ENCODE measurements around the gene SLC46A2. TPM values are rescaled to one million over a fixed set of nuclear protein-coding genes. Genes with fewer than 3 reads are reported as not detected.

SLC46A2 gene
- total and polyA plus RNA-seq, 9 of the 15 experiments (the other 6 are each of a cell fraction or from before 2014, with no cell fraction given): not detected

- no TSS peak for BruUV-seq (replicated peaks)
- no peak overlapping the region for H3K27ac ChIP-seq (ENCODE audit: extremely low read depth, low read depth, low read length)
- H3K4me3 ChIP-seq: no peak overlapping the region
- no peaks in the 10 kb centered on the region for H3K79me2 ChIP-seq (ENCODE audit: control insufficient read depth, insufficient read depth, low read length)
- H3K4me1 ChIP-seq (replicated peaks in 1 of 2; ENCODE audit: control insufficient read depth in 2 of 2, insufficient read depth in 2 of 2, low read length in 2 of 2): peaks cover 4 to 6% of the 10 kb centered on the region in 2 experiments; a peak in 2 of 5 replicates
- no peaks in the 10 kb centered on the region for H4K20me1 ChIP-seq (replicated peaks; ENCODE audit: control insufficient read depth, insufficient read depth, low read length)
- H3K9ac ChIP-seq (ENCODE audit: insufficient read depth in 1 of 2, low read depth in 2 of 2, low read length in 2 of 2): no peak overlapping the region
- no peak for ATAC-seq
- H3K4me2 ChIP-seq (ENCODE audit: insufficient read depth, low read length): no peak overlapping the region
- no peaks in the 10 kb centered on the region for H3K9me1 ChIP-seq (ENCODE audit: control insufficient read depth, insufficient read depth, low read length)
- no peaks in the 10 kb centered on the region for H3K27me3 ChIP-seq (ENCODE audit: control insufficient read depth in 2 of 2, insufficient read depth in 2 of 2, low read length in 2 of 2)
- ChIA-PET CTCF (ENCODE audit: low intra/inter-chr PET ratio) (no interaction called here), POLR2A (interaction anchor here (0.8 to 1.3 kb wide), 2 partner anchors 10 to 24 kb away, joined by 3 to 4 read pairs; no protein-coding TSS in a partner anchor)
- in situ Hi-C loops (cut with MboI) (no loop called here), intact Hi-C loops (cut with micrococcal nuclease) (no loop called here)
- DNase-seq (ENCODE audit: extremely low read depth in 1 of 4, low spot score in 3 of 4): no peak
- no peaks in the 10 kb centered on the region for H3K9me3 ChIP-seq (replicated peaks; ENCODE audit: control insufficient read depth, insufficient read depth, low read depth, low read length)
- no peak for FAIRE-seq
- no peaks in the 10 kb centered on the region for H3K36me3 ChIP-seq (ENCODE audit: control insufficient read depth, insufficient read depth, low read length)
- WGBS (ENCODE audit: insufficient coverage, low coverage, missing lambda C conversion rate): 83% methylated on average over 10 of the region's 10 CpGs
- H2AFZ ChIP-seq (ENCODE audit: low read depth, low read length): no peak overlapping the region
- TF ChIP-seq POLR2H (tag; IDR thresholded peaks at IDR 0.05; ENCODE audit: low read depth): no peak
- no peak for TF ChIP-seq TRIM25 (IDR thresholded peaks at IDR 0.05; ENCODE audit: borderline replicate concordance)
- TF ChIP-seq ZNF511 (CRISPR knock-in tag; IDR thresholded peaks at IDR 0.05): no peak
- TF ChIP-seq ZNF449 (CRISPR knock-in tag; IDR thresholded peaks at IDR 0.05): no peak
- no peak for TF ChIP-seq PHF21A (IDR thresholded peaks at IDR 0.05; ENCODE audit: borderline replicate concordance, low read depth)
- no peak for TF ChIP-seq GATAD2A (IDR thresholded peaks at IDR 0.05)
- no peak for TF ChIP-seq CHCHD3 (CRISPR knock-in tag; IDR thresholded peaks at IDR 0.05)
- TF ChIP-seq HOMEZ (CRISPR knock-in tag; IDR thresholded peaks at IDR 0.05): no peak
- no peak for TF ChIP-seq ZEB2 (IDR thresholded peaks at IDR 0.05)
- TF ChIP-seq MAFK (IDR thresholded peaks at IDR 0.05; ENCODE audit: low read length): no peak
- no peak for TF ChIP-seq ZBTB34 (CRISPR knock-in tag; IDR thresholded peaks at IDR 0.05)
- no peak for TF ChIP-seq ZNF175 (CRISPR knock-in tag; IDR thresholded peaks at IDR 0.05; ENCODE audit: low read depth)
- no peak for TF ChIP-seq WHSC1 (IDR thresholded peaks at IDR 0.05; ENCODE audit: low read length)
- no peak for TF ChIP-seq TCF7L2 (IDR thresholded peaks at IDR 0.05; ENCODE audit: low read depth, low read length)
- TF ChIP-seq ZBTB2 (IDR thresholded peaks at IDR 0.05): no peak
- TF ChIP-seq SUPT5H (IDR thresholded peaks at IDR 0.05): no peak
Measured at GRCh38 chr9:112868461-112868860, 22.2 kb downstream of the SLC46A2 start.
